Adrenal gland (tissue), 5 donors: ENCODE results near the gene IL16.

Experiments used
- CTCF ChIP-seq, 6 experiments: fragments of 450-650 bp in 4 of 6; fragments of 200-600 bp in 2 of 6; sonication (generic) in 1 of 6; IDR thresholded peaks; 1 replicate in 5 of 6; 2 replicates in 1 of 6; pipeline versions ENCODE4 v1.5.1 to v1.8.0; 2016 to 2021; ENCODE audit warnings: antibody characterized with exemption in 6 of 6, mild to moderate bottlenecking in 2 of 6, moderate library complexity in 1 of 6
- POLR2A ChIP-seq, 2 donors: fragments of 450-650 bp; IDR thresholded peaks; one replicate each; pipeline ENCODE4 v1.6.1; 2017; ENCODE audit warnings: antibody characterized with exemption in 2 of 2, mild to moderate bottlenecking in 2 of 2, moderate library complexity in 1 of 2
- donor health status: DM: no; HTN: no; CAD: no.

- TF ChIP-seq CTCF (IDR thresholded peaks at IDR 0.05): no peak
- TF ChIP-seq POLR2A (IDR thresholded peaks at IDR 0.05): no peak
Observed at GRCh38 chr15:81332326-81332725, 135.6 kb downstream of the IL16 start.
